BE2C (cell line): Measurements from ENCODE around the gene FAM13A.
"Not testable (repeated sequence)": the region's sequence is repeated elsewhere in the genome, so short reads cannot be mapped to it uniquely, and the experiment has no call there.

Source experiments
- DNase-seq: peaks from one replicate; pipeline ENCODE4 v3.0.0-alpha.2; 2020
- H3K27me3 ChIP-seq: fragments of 250-450 bp; sonication (Bioruptor Pico); 2 replicates; pipeline ENCODE4 v1.5.1; 2020; ENCODE audit warnings: mild to moderate bottlenecking
- H3K36me3 ChIP-seq: fragments of 250-450 bp; sonication (Bioruptor Pico); 2 replicates; pipeline ENCODE4 v1.5.1; 2020; ENCODE audit warnings: mild to moderate bottlenecking
- H3K4me1 ChIP-seq: fragments of 250-450 bp; sonication (Bioruptor Pico); 2 replicates; pipeline ENCODE4 v1.5.1; 2020
- H3K4me3 ChIP-seq: 2 replicates; pipeline ENCODE4 v1.5.1; 2011; ENCODE audit warnings: low read depth, low read length
- H3K9me3 ChIP-seq: fragments of 250-450 bp; sonication (Bioruptor Pico); 2 replicates; pipeline ENCODE4 v1.5.1; 2020
- TF ChIP-seq, protein P1 (sequence below): IDR thresholded peaks from 2 replicates; pipeline ENCODE4 v1.5.1; 2012; ENCODE audit warnings: mild to moderate bottlenecking, low read depth, low read length

The FAM13A gene

GRCh38 chr4:89000382-89000781 lies 56.6 kb downstream of the FAM13A start:
- H3K4me3 ChIP-seq: no peak overlapping the region
- no peak for DNase-seq
- TF ChIP-seq, protein P1, sequence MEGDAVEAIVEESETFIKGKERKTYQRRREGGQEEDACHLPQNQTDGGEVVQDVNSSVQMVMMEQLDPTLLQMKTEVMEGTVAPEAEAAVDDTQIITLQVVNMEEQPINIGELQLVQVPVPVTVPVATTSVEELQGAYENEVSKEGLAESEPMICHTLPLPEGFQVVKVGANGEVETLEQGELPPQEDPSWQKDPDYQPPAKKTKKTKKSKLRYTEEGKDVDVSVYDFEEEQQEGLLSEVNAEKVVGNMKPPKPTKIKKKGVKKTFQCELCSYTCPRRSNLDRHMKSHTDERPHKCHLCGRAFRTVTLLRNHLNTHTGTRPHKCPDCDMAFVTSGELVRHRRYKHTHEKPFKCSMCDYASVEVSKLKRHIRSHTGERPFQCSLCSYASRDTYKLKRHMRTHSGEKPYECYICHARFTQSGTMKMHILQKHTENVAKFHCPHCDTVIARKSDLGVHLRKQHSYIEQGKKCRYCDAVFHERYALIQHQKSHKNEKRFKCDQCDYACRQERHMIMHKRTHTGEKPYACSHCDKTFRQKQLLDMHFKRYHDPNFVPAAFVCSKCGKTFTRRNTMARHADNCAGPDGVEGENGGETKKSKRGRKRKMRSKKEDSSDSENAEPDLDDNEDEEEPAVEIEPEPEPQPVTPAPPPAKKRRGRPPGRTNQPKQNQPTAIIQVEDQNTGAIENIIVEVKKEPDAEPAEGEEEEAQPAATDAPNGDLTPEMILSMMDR: no peak
- H3K36me3 ChIP-seq: peaks cover 5% of the 10 kb centered on the region
- no peaks in the 10 kb centered on the region for H3K9me3 ChIP-seq
- no peaks in the 10 kb centered on the region for H3K27me3 ChIP-seq
- H3K4me1 ChIP-seq: peaks cover 15% of the 10 kb centered on the region

- H3K4me3 ChIP-seq: no peak overlapping the region
- DNase-seq: no peak
- H3K27me3 ChIP-seq: no peaks in the 10 kb centered on the region
- TF ChIP-seq, protein P1: no peak
- H3K9me3 ChIP-seq: no peaks in the 10 kb centered on the region
- peaks cover 15% of the 10 kb centered on the region for H3K4me1 ChIP-seq
- H3K36me3 ChIP-seq: no peaks in the 10 kb centered on the region; the same call in none of the 2 replicates
These were observed 57.5 kb downstream of the FAM13A start for GRCh38 chr4:88999392-88999930.

DNA sequence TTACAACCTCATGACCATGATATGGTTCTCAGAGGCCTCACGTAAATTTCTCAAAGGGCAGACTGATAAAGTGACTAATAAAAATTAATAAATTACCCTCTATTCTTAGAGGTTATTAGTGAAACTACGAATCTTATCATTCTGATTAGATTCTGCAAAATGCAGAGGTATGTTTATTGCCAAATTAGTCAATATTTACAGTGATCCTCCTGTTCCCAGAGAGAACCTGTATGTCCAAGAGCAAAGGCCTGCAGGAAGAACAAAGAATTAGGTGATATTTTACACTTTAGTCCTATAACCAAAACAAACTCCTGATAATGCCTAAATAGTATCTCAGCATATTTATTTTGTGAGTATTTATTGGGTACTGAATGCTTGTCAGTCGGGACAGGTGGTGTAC lies 58.1 kb downstream of the FAM13A start:
- TF ChIP-seq, protein P1: no peak
- H3K4me3 ChIP-seq: no peak overlapping the region
- DNase-seq: no peak
- H3K9me3 ChIP-seq: no peaks in the 10 kb centered on the region
- H3K4me1 ChIP-seq: peaks cover 15% of the 10 kb centered on the region
- H3K36me3 ChIP-seq: no peaks in the 10 kb centered on the region; the same call in none of the 2 replicates
- no peaks in the 10 kb centered on the region for H3K27me3 ChIP-seq

GRCh38 chr4:88998001-88998400 lies 59.0 kb downstream of the FAM13A start:
- Histone ChIP-seq H3K9me3 (no peaks in the 10 kb centered on the region), H3K4me1 (peaks cover 19% of the 10 kb centered on the region), H3K27me3 (no peaks in the 10 kb centered on the region), H3K36me3 (no peaks in the 10 kb centered on the region; the same call in 1 of the 2 replicates), H3K4me3 (no peak overlapping the region)
- DNase-seq: no peak
- TF ChIP-seq, protein P1: no peak

DNA sequence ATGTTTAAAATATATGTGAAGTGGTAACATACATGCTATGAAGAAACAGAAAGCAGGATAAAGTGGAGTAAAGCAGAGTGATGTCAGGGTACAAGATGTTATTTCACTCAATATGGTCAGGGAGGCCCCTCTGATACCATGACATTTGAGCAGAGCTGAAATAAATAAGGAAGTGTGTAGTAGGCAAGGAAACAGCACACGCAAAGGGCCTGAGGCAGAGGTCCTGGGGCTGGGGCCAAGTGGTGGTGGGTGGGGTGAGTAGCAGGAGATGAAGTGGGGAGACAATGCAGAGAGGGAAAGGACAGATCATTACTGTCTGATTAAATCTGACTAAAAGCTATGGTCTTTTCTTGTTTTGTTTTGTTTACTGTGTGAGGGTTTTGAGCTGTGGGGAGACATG lies 61.1 kb downstream of the FAM13A start:
- no peaks in the 10 kb centered on the region for H3K9me3 ChIP-seq
- H3K4me1 ChIP-seq: peaks cover 15% of the 10 kb centered on the region
- DNase-seq: no peak
- TF ChIP-seq, protein P1: no peak
- no peaks in the 10 kb centered on the region for H3K27me3 ChIP-seq
- H3K36me3 ChIP-seq: no peaks in the 10 kb centered on the region; the same call in 1 of the 2 replicates
- no peak overlapping the region for H3K4me3 ChIP-seq

DNA sequence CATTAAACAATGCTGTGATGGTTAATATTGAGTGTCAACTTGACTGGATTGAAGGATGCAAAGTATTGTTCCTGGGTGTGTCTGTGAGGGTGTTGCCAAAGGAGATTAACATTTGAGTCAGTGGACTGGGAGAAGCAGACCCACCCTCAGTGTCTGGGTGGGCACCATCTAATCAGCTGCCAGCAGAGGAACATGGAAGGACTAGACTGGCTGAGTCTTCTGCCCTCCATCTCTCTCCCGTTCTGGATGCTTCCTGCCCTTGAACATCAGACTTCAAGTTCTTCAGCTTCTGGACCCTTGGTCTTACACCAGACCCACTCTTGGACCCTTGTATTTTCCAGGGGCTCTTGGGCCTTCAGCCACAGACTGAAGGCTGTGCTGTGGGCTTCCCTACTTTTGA lies 61.7 kb downstream of the FAM13A start:
- not testable (repeated sequence) for DNase-seq, H3K27me3 ChIP-seq, H3K4me3 ChIP-seq, H3K9me3 ChIP-seq, H3K36me3 ChIP-seq, H3K4me1 ChIP-seq
